Measurements from ENCODE around the gene FGF5. TPM values are rescaled to one million over a fixed set of nuclear protein-coding genes. Genes with fewer than 3 reads are reported as not detected.

The FGF5 gene
- total and polyA plus RNA-seq, 10 of the 15 experiments (the other 5 are each of a cell fraction or from before 2014, with no cell fraction given), result 0.87 to 7.4 (median 1.6) TPM

GRCh38 chr4:80333121-80333520 lies 66.7 kb downstream of the FGF5 start:
- H3K4me3 ChIP-seq, result no peak overlapping the region
- WGBS (ENCODE audit: insufficient coverage, insufficient replicate concordance, low lambda C conversion rate, missing lambda C conversion rate), result 13% methylated on average over 4 of the region's 4 CpGs
- intact Hi-C loops (cut with micrococcal nuclease; ENCODE audit: unreplicated experiment) (loop anchor here (10.0 kb wide), 1 partner anchor 408 kb away; no protein-coding TSS in a partner anchor), in situ Hi-C loops (cut with MboI) (no loop called here)
- RAD21 ChIA-PET (ENCODE audit: unreplicated experiment), result interaction anchor here (1.0 to 1.3 kb wide), 2 partner anchors 20 to 706 kb away, joined by 3 to 4 read pairs; no protein-coding TSS in a partner anchor
- no peak for DNase-seq (ENCODE audit: low read depth, low spot score)
- CTCF ChIA-PET, result interaction anchor here (1.1 to 3.2 kb wide), 2 partner anchors 16 to 113 kb away, joined by 3 to 12 read pairs; no protein-coding TSS in a partner anchor
- TF ChIP-seq KAT2A (conservative IDR thresholded peaks at IDR 0.05; ENCODE audit: control insufficient read depth, low read depth, low read length) (no peak), HSF1 (IDR thresholded peaks at IDR 0.05; ENCODE audit: low read depth, low read length) (no peak), SMAD1 (IDR thresholded peaks at IDR 0.05; ENCODE audit: low read depth, partially characterized antibody) (no peak), ZNF687 (IDR thresholded peaks at IDR 0.05) (no peak), MTA3 (IDR thresholded peaks at IDR 0.05; ENCODE audit: borderline replicate concordance, low read length) (no peak), SKIL (IDR thresholded peaks at IDR 0.05; ENCODE audit: low read depth, poor library complexity, severe bottlenecking) (no peak), SUPT20H (IDR thresholded peaks at IDR 0.05; ENCODE audit: borderline replicate concordance, control insufficient read depth, low read depth, low read length) (no peak)
- H3K36me3 ChIP-seq (ENCODE audit: control insufficient read depth in 2 of 2, insufficient read depth in 2 of 2, low read length in 1 of 2), result no peaks in the 10 kb centered on the region
- H3K9ac ChIP-seq (ENCODE audit: control insufficient read depth, insufficient read depth, low read length), result no peak overlapping the region
- H3K9me3 ChIP-seq (replicated peaks; ENCODE audit: control insufficient read depth, insufficient read depth, low read length), result no peaks in the 10 kb centered on the region
- POLR2A ChIA-PET, result interaction anchor here (1.5 kb wide), 1 partner anchor 105 kb away, joined by 3 read pairs; no protein-coding TSS in a partner anchor
- no peak for ATAC-seq
- H3K79me2 ChIP-seq (ENCODE audit: control insufficient read depth, insufficient read depth, low read length), result no peaks in the 10 kb centered on the region
- H4K20me1 ChIP-seq (ENCODE audit: control insufficient read depth, insufficient read depth), result no peaks in the 10 kb centered on the region
- H3K27me3 ChIP-seq (replicated peaks in 1 of 2; ENCODE audit: control insufficient read depth in 2 of 2, insufficient read depth in 2 of 2, low read length in 1 of 2), result peaks cover 0 to 8% of the 10 kb centered on the region in 2 experiments; a peak in 3 of 4 replicates
- FAIRE-seq, result no peak
- no TSS peak for BruUV-seq (replicated peaks)
- H2AFZ ChIP-seq (ENCODE audit: control insufficient read depth, low read depth, low read length), result no peak overlapping the region
- no peaks in the 10 kb centered on the region; the same call in 1 of the 2 replicates for H3K4me1 ChIP-seq (ENCODE audit: control insufficient read depth, insufficient read depth, low read length)
- no peak overlapping the region for H3K27ac ChIP-seq (ENCODE audit: control insufficient read depth, insufficient read depth)
- no peak overlapping the region for H3K4me2 ChIP-seq (ENCODE audit: control insufficient read depth, insufficient read depth)
- SMC1A ChIA-PET (ENCODE audit: uncharacterized antibody, unreplicated experiment), result interaction anchor here (1.0 to 2.8 kb wide), 4 partner anchors 15 to 155 kb away, joined by 3 to 13 read pairs (median 3); no protein-coding TSS in a partner anchor
